Endothelial cell of umbilical vein (primary cell): ENCODE results near the gene ERCC8. TPM values are rescaled to one million over a fixed set of nuclear protein-coding genes. Genes with fewer than 3 reads are reported as not detected.

Source experiments
- BruUV-seq: library from RNA; stranded (reverse); fragments of 400-500 nt; replicated peaks from 2 replicates; lab custom pipeline; 2021; lab: Mats Ljungman, UMichigan
- CTCF ChIA-PET: fragments of 300-600, 350-600 bp; sonication (Branson Sonifier 250); formaldehyde crosslinking; loops from one replicate; lab custom pipeline; 2021; ENCODE audit warnings: antibody characterized with exemption, inconsistent platforms; lab: Charles Lee
- POLR2A ChIA-PET: fragments of 300-600, 350-600 bp; sonication (Branson Sonifier 250); formaldehyde crosslinking; loops from one replicate; lab custom pipeline; 2021; ENCODE audit warnings: antibody characterized with exemption, inconsistent platforms; lab: Charles Lee
- DNase-seq: peaks from one replicate; pipeline ENCODE4 v3.0.0-alpha.2; 2011; ENCODE audit warnings: low read depth, low spot score
- FAIRE-seq: peaks from 2 replicates; lab custom pipeline; 2011; peaks lifted over from hg19 to GRCh38; lab: Jason Lieb, UNC
- H2AFZ ChIP-seq: 2 replicates; pipeline ENCODE4 v1.6.0; 2012; ENCODE audit warnings: low read depth, low read length, control low read depth, inconsistent platforms
- H3K27ac ChIP-seq: 2 replicates; pipeline ENCODE4 v1.5.1; 2011; ENCODE audit warnings: low read depth, mild to moderate bottlenecking, control low read depth, low read length, moderate library complexity; ENCODE audit not compliant: insufficient read depth
- H3K27me3 ChIP-seq, 2 experiments: 2 replicates each; pipeline versions ENCODE4 v1.6.0 to v1.6.1; 2011; ENCODE audit warnings: low read length in 2 of 2, mixed read lengths in 1 of 2; ENCODE audit not compliant: control insufficient read depth in 2 of 2, insufficient read depth in 2 of 2
- H3K36me3 ChIP-seq, 2 experiments: 2 replicates in 1 of 2; 3 replicates in 1 of 2; pipeline ENCODE4 v1.5.1; 2011; ENCODE audit warnings: low read length in 2 of 2, mild to moderate bottlenecking in 1 of 2, moderate library complexity in 1 of 2; ENCODE audit not compliant: control insufficient read depth in 2 of 2, insufficient read depth in 2 of 2; ENCODE audit errors: extremely low read depth in 1 of 2
- H3K4me1 ChIP-seq: 3 replicates; pipeline ENCODE4 v1.5.1; 2011; ENCODE audit warnings: mild to moderate bottlenecking, low read length; ENCODE audit not compliant: control insufficient read depth, insufficient read depth; ENCODE audit errors: extremely low read depth
- H3K4me2 ChIP-seq: 2 replicates; pipeline ENCODE4 v1.6.1; 2011; ENCODE audit warnings: low read length, control low read depth, mixed read lengths; ENCODE audit not compliant: insufficient read depth
- H3K4me3 ChIP-seq, 3 experiments: fragments of 200-600 bp in 1 of 3; sonication (generic), shearing (Covaris generic) in 1 of 3; replicated peaks in 1 of 3; 2 replicates each; pipeline ENCODE4 v1.5.1; 2011 to 2016; ENCODE audit warnings: control low read depth in 3 of 3, low read length in 3 of 3, mild to moderate bottlenecking in 2 of 3, inconsistent platforms in 1 of 3, low read depth in 1 of 3, moderate library complexity in 1 of 3; ENCODE audit not compliant: insufficient read depth in 1 of 3
- H3K79me2 ChIP-seq: 2 replicates; pipeline ENCODE4 v1.6.0; 2012; ENCODE audit warnings: low read length, inconsistent platforms; ENCODE audit not compliant: control insufficient read depth, insufficient read depth
- H3K9ac ChIP-seq: replicated peaks from 2 replicates; pipeline ENCODE3; 2011; ENCODE audit warnings: low read length, control low read depth; ENCODE audit not compliant: insufficient read depth; ENCODE audit errors: extremely low read depth
- H3K9me1 ChIP-seq: replicated peaks from 3 replicates; pipeline ENCODE4 v1.6.0; 2011; ENCODE audit warnings: mild to moderate bottlenecking, low read length; ENCODE audit not compliant: control insufficient read depth, insufficient read depth; ENCODE audit errors: extremely low read depth
- H3K9me3 ChIP-seq: replicated peaks from 2 replicates; pipeline ENCODE4 v1.5.1; 2012; ENCODE audit warnings: low read length, inconsistent platforms; ENCODE audit not compliant: control insufficient read depth, insufficient read depth
- H4K20me1 ChIP-seq: replicated peaks from 2 replicates; pipeline ENCODE3; 2011; ENCODE audit warnings: mild to moderate bottlenecking, low read length; ENCODE audit not compliant: control insufficient read depth, insufficient read depth; ENCODE audit errors: extremely low read depth
- FOS ChIP-seq: IDR thresholded peaks from 2 replicates; pipeline ENCODE4 v1.6.1; 2011; ENCODE audit warnings: mild to moderate bottlenecking, low read length, moderate library complexity, borderline replicate concordance; ENCODE audit not compliant: insufficient read depth
- GATA2 ChIP-seq: IDR thresholded peaks from 2 replicates; pipeline ENCODE4 v1.7.0; 2011; ENCODE audit warnings: low read depth, mild to moderate bottlenecking, moderate library complexity, mixed read lengths, low read length; ENCODE audit not compliant: insufficient read length, insufficient read depth
- MYC ChIP-seq: IDR thresholded peaks from one replicate; pipeline ENCODE4 v1.6.1; 2011; ENCODE audit warnings: mild to moderate bottlenecking, low read depth, low read length
- POLR2AphosphoS5 ChIP-seq: IDR thresholded peaks from 2 replicates; pipeline ENCODE4 v1.6.1; 2012; ENCODE audit warnings: low read depth, mild to moderate bottlenecking, control low read depth, low read length, moderate library complexity; ENCODE audit not compliant: insufficient read depth
- dilution Hi-C: fragments of 300-500 bp; cut with MboI; formaldehyde crosslinking; loops from one replicate; pipeline ENCODE4 v1.15.0; 2019; ENCODE audit warnings: low sequenced_read_pairs; ENCODE audit not compliant: extremely low pct_ligation_motif_present
- intact Hi-C: fragments of 100-400 bp; cut with micrococcal nuclease; formaldehyde crosslinking; loops from one replicate; pipeline ENCODE4 v1.10.0; 2022
- polyA plus RNA-seq, 4 experiments: library from polyadenylated mRNA; depleted of rRNA in 3 of 4; stranded (reverse) in 3 of 4; unstranded in 1 of 4; fragments of >200 nt; gene quantifications; 2 replicates each; pipeline versions ENCODE4 v1.2.1 to v1.2.3, GENCODE V29; 2011 to 2012; ENCODE audit warnings: missing spikeins in 1 of 4
- total RNA-seq: library from RNA; stranded (reverse); gene quantifications from 2 replicates; pipeline ENCODE4 v1.2.3, GENCODE V29; 2021
- TF ChIP-seq, protein P1 (sequence below): IDR thresholded peaks from 2 replicates; pipeline ENCODE4 v1.6.1; 2011; ENCODE audit not compliant: insufficient read depth, insufficient read length
- TF ChIP-seq, protein P2 (sequence below), 2 donors: IDR thresholded peaks; 1 replicate in 1 of 2; 2 replicates in 1 of 2; pipeline ENCODE4 v1.5.1; 2011; ENCODE audit warnings: low read length in 2 of 2, mild to moderate bottlenecking in 2 of 2, moderate library complexity in 2 of 2, control low read depth in 1 of 2, inconsistent platforms in 1 of 2, low read depth in 1 of 2; ENCODE audit not compliant: insufficient read depth in 1 of 2; ENCODE audit errors: extremely low read depth in 1 of 2

Gene ERCC8
- total and polyA plus RNA-seq, 2 donors (not counting 3 experiments of a cell fraction or from before 2014, with no cell fraction given): 10.4 to 11.8 TPM

DNA sequence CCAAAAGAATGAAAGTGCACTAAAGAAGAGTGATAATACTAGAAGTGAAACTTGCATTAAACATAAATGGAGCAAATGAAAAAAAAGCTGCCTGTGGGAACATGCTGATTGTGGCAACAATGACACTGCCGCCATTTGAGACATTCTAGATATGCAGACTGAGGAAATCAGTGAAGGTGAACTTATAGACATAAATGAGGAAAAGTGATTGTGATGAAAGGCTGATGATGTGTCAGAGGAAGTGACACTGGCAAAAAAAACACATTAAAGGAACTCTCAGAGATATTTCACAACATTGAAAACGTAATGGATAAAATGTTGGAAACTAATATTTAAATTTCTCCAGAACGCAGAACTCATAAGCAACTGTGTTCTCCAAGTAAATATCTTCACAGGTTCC is 1.2 kb downstream of the ERCC8 start:
- ChIA-PET CTCF (interaction anchor here (1.0 kb wide), 1 partner anchor 15 kb away, joined by 3 read pairs; no protein-coding TSS in a partner anchor), POLR2A (no interaction called here)
- DNase-seq (peak; percentile 12), FAIRE-seq (peak; percentile 15)
- dilution Hi-C loops (no loop called here), intact Hi-C loops (loop anchor here (10.0 kb wide), 1 partner anchor 1129 kb away; no protein-coding TSS in a partner anchor)
- no peak overlapping the region for H3K9ac ChIP-seq
- peak overlapping the region; percentile 87 for H3K4me2 ChIP-seq
- BruUV-seq: no TSS peak
- H3K4me3 ChIP-seq: peak overlapping the region in 1 of 3 experiments; percentile 80
- H3K27ac ChIP-seq: no peak overlapping the region
- TF ChIP-seq GATA2: no peak
- TF ChIP-seq, protein P1, sequence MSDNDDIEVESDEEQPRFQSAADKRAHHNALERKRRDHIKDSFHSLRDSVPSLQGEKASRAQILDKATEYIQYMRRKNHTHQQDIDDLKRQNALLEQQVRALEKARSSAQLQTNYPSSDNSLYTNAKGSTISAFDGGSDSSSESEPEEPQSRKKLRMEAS: no peak
- TF ChIP-seq, protein P2, sequence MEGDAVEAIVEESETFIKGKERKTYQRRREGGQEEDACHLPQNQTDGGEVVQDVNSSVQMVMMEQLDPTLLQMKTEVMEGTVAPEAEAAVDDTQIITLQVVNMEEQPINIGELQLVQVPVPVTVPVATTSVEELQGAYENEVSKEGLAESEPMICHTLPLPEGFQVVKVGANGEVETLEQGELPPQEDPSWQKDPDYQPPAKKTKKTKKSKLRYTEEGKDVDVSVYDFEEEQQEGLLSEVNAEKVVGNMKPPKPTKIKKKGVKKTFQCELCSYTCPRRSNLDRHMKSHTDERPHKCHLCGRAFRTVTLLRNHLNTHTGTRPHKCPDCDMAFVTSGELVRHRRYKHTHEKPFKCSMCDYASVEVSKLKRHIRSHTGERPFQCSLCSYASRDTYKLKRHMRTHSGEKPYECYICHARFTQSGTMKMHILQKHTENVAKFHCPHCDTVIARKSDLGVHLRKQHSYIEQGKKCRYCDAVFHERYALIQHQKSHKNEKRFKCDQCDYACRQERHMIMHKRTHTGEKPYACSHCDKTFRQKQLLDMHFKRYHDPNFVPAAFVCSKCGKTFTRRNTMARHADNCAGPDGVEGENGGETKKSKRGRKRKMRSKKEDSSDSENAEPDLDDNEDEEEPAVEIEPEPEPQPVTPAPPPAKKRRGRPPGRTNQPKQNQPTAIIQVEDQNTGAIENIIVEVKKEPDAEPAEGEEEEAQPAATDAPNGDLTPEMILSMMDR (IDR thresholded peaks at IDR 0.05; ENCODE audit: extremely low read depth in 1 of 2, insufficient read depth in 1 of 2, low read depth in 1 of 2, low read length in 2 of 2): no peak
- peak; percentile 29 for TF ChIP-seq FOS
- no peak for TF ChIP-seq MYC
- TF ChIP-seq POLR2AphosphoS5: no peak
- H3K4me1 ChIP-seq: peaks cover 21% of the 10 kb centered on the region
- no peaks in the 10 kb centered on the region for H4K20me1 ChIP-seq
- H3K79me2 ChIP-seq: peaks cover 46% of the 10 kb centered on the region
- H3K9me3 ChIP-seq: no peaks in the 10 kb centered on the region
- no peak overlapping the region for H2AFZ ChIP-seq
- no peaks in the 10 kb centered on the region for H3K36me3 ChIP-seq
- no peaks in the 10 kb centered on the region for H3K9me1 ChIP-seq
- H3K27me3 ChIP-seq: no peaks in the 10 kb centered on the region
